Measurements from ENCODE around the gene CDH9. TPM values are rescaled to one million over a fixed set of nuclear protein-coding genes. Genes with fewer than 3 reads are reported as not detected.

CDH9 gene
- total RNA-seq, 1 donor from 2014 or later: not detected

DNA sequence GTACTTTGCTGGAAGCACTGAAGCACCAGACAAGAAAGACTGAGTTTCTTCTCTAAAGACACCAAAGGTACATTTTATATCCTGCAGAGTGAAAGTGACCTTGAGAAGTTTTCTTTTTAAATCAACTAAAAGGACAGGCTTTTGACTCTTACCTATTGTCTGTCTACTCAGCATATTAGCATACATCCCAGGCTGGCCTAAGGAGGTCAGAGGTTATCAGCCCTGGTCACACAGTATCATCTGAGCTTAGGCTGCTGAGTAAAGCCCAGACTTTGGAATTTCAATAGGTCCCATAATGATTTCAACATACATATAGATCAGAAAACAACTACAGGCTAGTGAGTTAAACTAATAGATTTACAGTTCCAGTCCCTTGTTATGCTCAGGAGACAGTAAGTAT, 10.1 kb upstream of the CDH9 start:
- Mint-ChIP-seq H3K9me3 (ENCODE audit: unreplicated experiment) (no peaks in the 10 kb centered on the region), H3K27ac (ENCODE audit: unreplicated experiment) (no peak overlapping the region), H3K36me3 (ENCODE audit: unreplicated experiment) (no peaks in the 10 kb centered on the region), H3K4me3 (ENCODE audit: unreplicated experiment) (no peak overlapping the region), H3K4me1 (ENCODE audit: unreplicated experiment) (no peaks in the 10 kb centered on the region), H3K27me3 (ENCODE audit: unreplicated experiment) (peaks cover 7% of the 10 kb centered on the region)
- TF ChIP-seq, protein P1, sequence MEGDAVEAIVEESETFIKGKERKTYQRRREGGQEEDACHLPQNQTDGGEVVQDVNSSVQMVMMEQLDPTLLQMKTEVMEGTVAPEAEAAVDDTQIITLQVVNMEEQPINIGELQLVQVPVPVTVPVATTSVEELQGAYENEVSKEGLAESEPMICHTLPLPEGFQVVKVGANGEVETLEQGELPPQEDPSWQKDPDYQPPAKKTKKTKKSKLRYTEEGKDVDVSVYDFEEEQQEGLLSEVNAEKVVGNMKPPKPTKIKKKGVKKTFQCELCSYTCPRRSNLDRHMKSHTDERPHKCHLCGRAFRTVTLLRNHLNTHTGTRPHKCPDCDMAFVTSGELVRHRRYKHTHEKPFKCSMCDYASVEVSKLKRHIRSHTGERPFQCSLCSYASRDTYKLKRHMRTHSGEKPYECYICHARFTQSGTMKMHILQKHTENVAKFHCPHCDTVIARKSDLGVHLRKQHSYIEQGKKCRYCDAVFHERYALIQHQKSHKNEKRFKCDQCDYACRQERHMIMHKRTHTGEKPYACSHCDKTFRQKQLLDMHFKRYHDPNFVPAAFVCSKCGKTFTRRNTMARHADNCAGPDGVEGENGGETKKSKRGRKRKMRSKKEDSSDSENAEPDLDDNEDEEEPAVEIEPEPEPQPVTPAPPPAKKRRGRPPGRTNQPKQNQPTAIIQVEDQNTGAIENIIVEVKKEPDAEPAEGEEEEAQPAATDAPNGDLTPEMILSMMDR (IDR thresholded peaks at IDR 0.05): no peak
- no peak for DNase-seq (ENCODE audit: extremely low spot score, unreplicated experiment)

DNA sequence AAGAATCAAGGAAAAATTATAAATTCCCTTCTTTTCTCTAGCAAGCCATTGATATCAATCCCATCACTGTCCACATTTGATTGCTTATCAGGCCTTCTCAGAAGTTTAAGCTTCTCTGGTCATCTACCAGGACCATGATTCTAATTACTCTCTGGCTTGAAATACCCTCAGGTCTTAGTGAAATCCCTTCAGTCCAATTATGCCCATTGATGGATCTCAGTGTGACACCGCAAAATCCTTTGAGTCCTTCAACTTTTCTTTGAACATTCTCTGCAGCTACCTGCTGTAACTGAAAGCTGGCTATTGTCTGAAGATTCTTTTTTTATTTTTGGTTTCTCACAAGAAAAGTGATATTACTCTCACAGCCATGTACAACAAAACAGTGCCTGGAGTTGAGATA, 3.0 kb upstream of the CDH9 start:
- no peaks in the 10 kb centered on the region for H3K4me1 Mint-ChIP-seq (ENCODE audit: unreplicated experiment)
- H3K4me3 Mint-ChIP-seq (ENCODE audit: unreplicated experiment): no peak overlapping the region
- H3K27ac Mint-ChIP-seq (ENCODE audit: unreplicated experiment): no peak overlapping the region
- no peaks in the 10 kb centered on the region for H3K36me3 Mint-ChIP-seq (ENCODE audit: unreplicated experiment)
- H3K27me3 Mint-ChIP-seq (ENCODE audit: unreplicated experiment): peaks cover 31% of the 10 kb centered on the region
- no peaks in the 10 kb centered on the region for H3K9me3 Mint-ChIP-seq (ENCODE audit: unreplicated experiment)
- TF ChIP-seq, protein P1 (IDR thresholded peaks at IDR 0.05): no peak
- DNase-seq (ENCODE audit: extremely low spot score, unreplicated experiment): no peak

DNA sequence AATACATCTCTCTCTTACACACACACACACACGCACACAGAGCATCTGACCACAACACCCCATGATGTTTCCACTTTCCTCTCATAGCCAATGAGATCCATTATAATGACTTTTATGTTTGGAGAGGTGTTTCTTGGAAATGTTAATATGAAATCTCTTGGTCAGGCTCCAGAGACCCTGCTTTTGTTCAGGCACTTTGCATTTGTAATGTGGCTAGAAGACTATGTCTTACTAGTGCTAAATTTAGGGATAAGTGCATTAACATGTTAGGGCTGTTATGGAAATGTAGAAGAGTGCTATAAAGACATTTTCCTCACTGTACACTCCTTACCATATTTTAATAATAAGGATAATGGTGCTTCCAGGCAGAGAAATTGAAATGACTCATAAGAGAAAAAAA, 3.8 kb downstream of the CDH9 start:
- Mint-ChIP-seq H3K27ac (ENCODE audit: unreplicated experiment) (no peak overlapping the region), H3K36me3 (ENCODE audit: unreplicated experiment) (no peaks in the 10 kb centered on the region), H3K27me3 (ENCODE audit: unreplicated experiment) (peaks cover 24% of the 10 kb centered on the region), H3K4me1 (ENCODE audit: unreplicated experiment) (no peaks in the 10 kb centered on the region), H3K4me3 (ENCODE audit: unreplicated experiment) (no peak overlapping the region), H3K9me3 (ENCODE audit: unreplicated experiment) (no peaks in the 10 kb centered on the region)
- TF ChIP-seq, protein P1 (IDR thresholded peaks at IDR 0.05): no peak
- DNase-seq (ENCODE audit: extremely low spot score, unreplicated experiment): no peak

DNA sequence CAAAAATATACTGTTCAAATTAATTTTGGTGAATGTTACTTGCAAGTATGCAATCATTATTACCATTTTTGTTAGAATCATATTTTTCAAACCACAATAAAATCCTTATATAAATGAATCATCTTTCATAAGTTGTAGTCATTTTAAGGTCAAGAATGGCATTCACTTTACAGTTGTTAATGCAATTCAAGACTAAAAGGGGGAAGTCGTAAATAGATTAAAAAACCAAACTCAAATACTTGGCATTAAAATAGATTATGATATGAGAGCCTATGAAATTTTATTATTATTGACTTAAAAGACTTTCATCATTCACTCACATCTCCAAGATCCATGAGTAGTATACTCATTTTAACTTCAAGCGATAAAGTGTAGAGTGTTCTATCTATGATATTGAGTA, 11.6 kb downstream of the CDH9 start:
- H3K27me3 Mint-ChIP-seq (ENCODE audit: unreplicated experiment): no peaks in the 10 kb centered on the region
- TF ChIP-seq, protein P1 (IDR thresholded peaks at IDR 0.05): no peak
- H3K4me3 Mint-ChIP-seq (ENCODE audit: unreplicated experiment): no peak overlapping the region
- no peaks in the 10 kb centered on the region for H3K9me3 Mint-ChIP-seq (ENCODE audit: unreplicated experiment)
- no peak for DNase-seq (ENCODE audit: extremely low spot score, unreplicated experiment)
- no peaks in the 10 kb centered on the region for H3K4me1 Mint-ChIP-seq (ENCODE audit: unreplicated experiment)
- no peaks in the 10 kb centered on the region for H3K36me3 Mint-ChIP-seq (ENCODE audit: unreplicated experiment)
- H3K27ac Mint-ChIP-seq (ENCODE audit: unreplicated experiment): no peak overlapping the region

DNA sequence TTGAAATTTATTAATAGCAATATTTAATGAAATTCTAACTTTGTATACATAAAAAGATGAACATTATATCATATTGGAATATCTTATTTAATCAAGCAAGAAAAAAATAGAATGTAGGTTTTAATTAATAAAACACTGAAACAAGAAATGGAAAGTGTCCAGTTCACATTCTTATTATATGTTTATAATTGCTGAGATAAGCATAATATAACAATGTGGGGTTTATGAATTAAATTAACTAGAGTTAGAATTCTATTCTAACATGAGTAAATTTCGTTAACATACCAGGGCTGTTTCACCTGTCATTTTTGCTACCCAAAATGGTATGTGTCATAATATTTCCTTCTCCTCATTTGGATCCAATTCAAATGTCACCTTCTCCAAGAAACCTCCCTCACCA, 12.3 kb downstream of the CDH9 start:
- DNase-seq (ENCODE audit: extremely low spot score, unreplicated experiment): no peak
- Mint-ChIP-seq H3K27ac (ENCODE audit: unreplicated experiment) (no peak overlapping the region), H3K27me3 (ENCODE audit: unreplicated experiment) (no peaks in the 10 kb centered on the region), H3K36me3 (ENCODE audit: unreplicated experiment) (no peaks in the 10 kb centered on the region), H3K4me1 (ENCODE audit: unreplicated experiment) (no peaks in the 10 kb centered on the region), H3K9me3 (ENCODE audit: unreplicated experiment) (no peaks in the 10 kb centered on the region), H3K4me3 (ENCODE audit: unreplicated experiment) (no peak overlapping the region)
- TF ChIP-seq, protein P1 (IDR thresholded peaks at IDR 0.05): no peak
